SK-N-SH (cell line): ENCODE results near the gene IQCE. TPM values are rescaled to one million over a fixed set of nuclear protein-coding genes. Genes with fewer than 3 reads are reported as not detected.

Experiments used
- CTCF ChIA-PET: fragments of 300-600, 350-600 bp; formaldehyde crosslinking; extraction: SDS; loops from one replicate; lab custom pipeline; 2021; lab: Yijun Ruan, JAX
- POLR2A ChIA-PET: fragments of 350-600 bp; sonication (Branson Sonifier 250); formaldehyde crosslinking; extraction: SDS; loops from one replicate; lab custom pipeline; 2020; ENCODE audit warnings: antibody characterized with exemption, inconsistent platforms; lab: Yijun Ruan, JAX
- DNase-seq: peaks from one replicate; pipeline ENCODE4 v3.0.0; 2012
- H2AFZ ChIP-seq: fragments of 200-600 bp; sonication (generic); 2 replicates; pipeline ENCODE4 v1.8.1; 2016; ENCODE audit warnings: antibody characterized with exemption, mild to moderate bottlenecking, low read depth
- H3F3A ChIP-seq: fragments of 200-600 bp; sonication (generic); replicated peaks from 2 replicates; pipeline ENCODE3; 2016; ENCODE audit warnings: antibody characterized with exemption, mild to moderate bottlenecking; ENCODE audit not compliant: insufficient read depth
- H3K27ac ChIP-seq, 2 experiments: fragments of 200-500 bp in 1 of 2; fragments of 200-600 bp in 1 of 2; sonication (Bioruptor generic) in 1 of 2; sonication (generic), shearing (Covaris generic) in 1 of 2; 2 replicates each; pipeline versions ENCODE4 v1.5.1 to v1.6.1; 2014 to 2016; ENCODE audit warnings: low read depth in 2 of 2, inconsistent platforms in 1 of 2, low read length in 1 of 2, mild to moderate bottlenecking in 1 of 2, mixed read lengths in 1 of 2
- H3K27me3 ChIP-seq: fragments of 200-600 bp; sonication (generic), shearing (Covaris generic); 2 replicates; pipeline ENCODE4 v1.6.1; 2016; ENCODE audit warnings: mixed run types; ENCODE audit not compliant: insufficient read depth
- H3K36me3 ChIP-seq, 2 experiments: fragments of 200-500 bp in 1 of 2; fragments of 200-600 bp in 1 of 2; sonication (Bioruptor generic) in 1 of 2; sonication (generic) in 1 of 2; replicated peaks in 1 of 2; 2 replicates each; pipeline versions ENCODE3 to v1.5.1; 2014 to 2016; ENCODE audit warnings: low read length in 1 of 2, mild to moderate bottlenecking in 1 of 2; ENCODE audit not compliant: insufficient read depth in 2 of 2, control insufficient read depth in 1 of 2
- H3K4me1 ChIP-seq, 2 experiments: fragments of 200-500 bp in 1 of 2; fragments of 200-600 bp in 1 of 2; sonication (Bioruptor generic) in 1 of 2; sonication (generic), shearing (Covaris generic) in 1 of 2; 2 replicates each; pipeline versions ENCODE4 v1.5.1 to v1.6.1; 2014 to 2016; ENCODE audit warnings: low read depth in 1 of 2, low read length in 1 of 2, mixed run types in 1 of 2; ENCODE audit not compliant: insufficient read depth in 2 of 2, control insufficient read depth in 1 of 2
- H3K4me2 ChIP-seq: fragments of 200-600 bp; sonication (generic), shearing (Covaris generic); 2 replicates; pipeline ENCODE4 v1.6.1; 2017; ENCODE audit warnings: mixed run types
- H3K4me3 ChIP-seq, 2 experiments: fragments of 200-500 bp in 1 of 2; fragments of 200-600 bp in 1 of 2; sonication (Bioruptor generic) in 1 of 2; sonication (generic), shearing (Covaris generic) in 1 of 2; 2 replicates each; pipeline versions ENCODE4 v1.5.1 to v1.8.1; 2014 to 2016; ENCODE audit warnings: low read depth in 2 of 2, inconsistent platforms in 1 of 2, low read length in 1 of 2, mild to moderate bottlenecking in 1 of 2, mixed read lengths in 1 of 2, moderate library complexity in 1 of 2
- H3K79me2 ChIP-seq: fragments of 200-600 bp; sonication (generic); 2 replicates; pipeline ENCODE4 v1.8.1; 2017; ENCODE audit warnings: mild to moderate bottlenecking; ENCODE audit not compliant: insufficient read depth
- H3K9ac ChIP-seq: fragments of 200-600 bp; sonication (generic); 2 replicates; pipeline ENCODE4 v1.6.1; 2017; ENCODE audit warnings: mixed run types
- H3K9me2 ChIP-seq: fragments of 200-600 bp; sonication (generic); 2 replicates; pipeline ENCODE4 v1.6.1; 2017; ENCODE audit warnings: mixed run types
- H3K9me3 ChIP-seq: fragments of 200-600 bp; sonication (generic); 2 replicates; pipeline ENCODE4 v1.6.1; 2017; ENCODE audit warnings: mixed run types, mild to moderate bottlenecking, moderate library complexity
- H4K20me1 ChIP-seq: fragments of 200-600 bp; sonication (generic); 2 replicates; pipeline ENCODE4 v1.6.1; 2017; ENCODE audit warnings: mild to moderate bottlenecking, mixed run types; ENCODE audit not compliant: insufficient read depth
- CHD2 ChIP-seq: fragments of 150-350 bp; IDR thresholded peaks from 2 replicates; pipeline ENCODE4 v1.6.1; 2018; ENCODE audit warnings: low read length; ENCODE audit not compliant: partially characterized antibody
- ELF1 ChIP-seq: IDR thresholded peaks from 2 replicates; pipeline ENCODE4 v1.4.0; 2012
- EP300 ChIP-seq, 2 experiments: IDR thresholded peaks; 2 replicates each; pipeline versions ENCODE4 v1.4.0 to v1.6.1; 2012; ENCODE audit warnings: borderline replicate concordance in 1 of 2, low read depth in 1 of 2, low read length in 1 of 2
- EZH2phosphoT487 ChIP-seq: fragments of 200-600 bp; sonication (generic); IDR thresholded peaks from 2 replicates; pipeline ENCODE4 v1.6.1; 2017; ENCODE audit warnings: low read depth, mixed run types, mild to moderate bottlenecking, antibody characterized with exemption, moderate library complexity, borderline replicate concordance
- FOSL2 ChIP-seq: IDR thresholded peaks from 2 replicates; pipeline ENCODE4 v1.4.0; 2012; ENCODE audit warnings: low read depth, mild to moderate bottlenecking, moderate library complexity, borderline replicate concordance
- FOXJ3 ChIP-seq: sonication (generic); formaldehyde crosslinking; IDR thresholded peaks from 2 replicates; pipeline ENCODE4 v1.5.1; 2020; ENCODE audit warnings: mild to moderate bottlenecking, missing genetic modification reagents
- FOXM1 ChIP-seq: IDR thresholded peaks from 2 replicates; pipeline ENCODE4 v1.4.0; 2012; ENCODE audit warnings: low read depth, mild to moderate bottlenecking
- GABPA ChIP-seq: IDR thresholded peaks from 2 replicates; pipeline ENCODE4 v1.4.0; 2012; ENCODE audit warnings: low read depth, mild to moderate bottlenecking
- JUND ChIP-seq: IDR thresholded peaks from 2 replicates; pipeline ENCODE4 v1.4.0; 2012
- MAX ChIP-seq: IDR thresholded peaks from 2 replicates; pipeline ENCODE4 v1.4.0; 2012; ENCODE audit warnings: low read depth
- MEF2A ChIP-seq: IDR thresholded peaks from 2 replicates; pipeline ENCODE4 v1.4.0; 2012; ENCODE audit warnings: low read depth, borderline replicate concordance
- NFIC ChIP-seq: IDR thresholded peaks from 2 replicates; pipeline ENCODE4 v1.4.0; 2012; ENCODE audit warnings: borderline replicate concordance
- NRF1 ChIP-seq: IDR thresholded peaks from 2 replicates; pipeline ENCODE4 v1.6.1; 2012; ENCODE audit warnings: low read depth, mild to moderate bottlenecking, low read length
- PBX3 ChIP-seq: IDR thresholded peaks from 2 replicates; pipeline ENCODE4; 2012
- RAD21 ChIP-seq: IDR thresholded peaks from 2 replicates; pipeline ENCODE4 v1.6.1; 2012; ENCODE audit warnings: mild to moderate bottlenecking, low read length
- RCOR1 ChIP-seq: fragments of 150-350 bp; IDR thresholded peaks from 2 replicates; pipeline ENCODE4 v1.6.1; 2017; ENCODE audit warnings: antibody characterized with exemption, low read length
- REST ChIP-seq: IDR thresholded peaks from 2 replicates; pipeline ENCODE4 v1.6.1; 2012; ENCODE audit warnings: mild to moderate bottlenecking, low read depth, low read length, moderate library complexity
- RFX5 ChIP-seq: IDR thresholded peaks from 2 replicates; pipeline ENCODE4 v1.6.1; 2012; ENCODE audit warnings: mild to moderate bottlenecking, improper control_type of control experiment, low read length
- SIN3A ChIP-seq: IDR thresholded peaks from 2 replicates; pipeline ENCODE4 v1.6.1; 2012; ENCODE audit warnings: low read depth, mild to moderate bottlenecking, low read length, moderate library complexity, borderline replicate concordance
- TAF1 ChIP-seq: IDR thresholded peaks from 2 replicates; pipeline ENCODE4 v1.6.1; 2012; ENCODE audit warnings: low read depth, mild to moderate bottlenecking, low read length, moderate library complexity, borderline replicate concordance
- TCF12 ChIP-seq: IDR thresholded peaks from 2 replicates; pipeline ENCODE4 v1.4.0; 2012
- TEAD4 ChIP-seq: IDR thresholded peaks from 2 replicates; pipeline ENCODE4 v1.4.0; 2012; ENCODE audit warnings: mild to moderate bottlenecking, borderline replicate concordance; ENCODE audit not compliant: insufficient read depth
- USF2 ChIP-seq: fragments of 150-350 bp; IDR thresholded peaks from 2 replicates; pipeline ENCODE4 v1.6.1; 2017; ENCODE audit warnings: antibody characterized with exemption, low read length, low read depth, borderline replicate concordance
- YY1 ChIP-seq: IDR thresholded peaks from 2 replicates; pipeline ENCODE4 v1.4.0; 2012; ENCODE audit warnings: low read depth, mild to moderate bottlenecking
- WGBS: methylation state at CpG from one replicate; pipeline ENCODE4 v1.1.6; 2017; ENCODE audit warnings: low lambda C conversion rate; 5-methylcytosine and 5-hydroxymethylcytosine counted together
- polyA plus RNA-seq, 3 experiments: library from polyadenylated mRNA; depleted of rRNA; stranded (reverse); fragments of >200 nt; gene quantifications; 2 replicates each; pipeline ENCODE4 v1.2.3, GENCODE V29; 2012

Gene IQCE
- polyA plus RNA-seq, 1 of the 3 experiments (the other 2 are of a cell fraction) = 14.4 TPM

- TF ChIP-seq TAF1 (no peak), RFX5 (no peak), REST (no peak), TCF12 (peak; percentile 51), JUND (peak; percentile 66; the same call in 1 of the 2 replicates), TEAD4 (no peak), SIN3A (no peak), PBX3 (no peak; the same call in 1 of the 2 replicates), NFIC (peak; percentile 90), FOXM1 (no peak; the same call in 1 of the 2 replicates), FOXJ3 (CRISPR knock-in tag) (no peak), ELF1 (no peak), CHD2 (peak; percentile 22), NRF1 (no peak), MEF2A (no peak), RCOR1 (0 out of 2 replicates have a peak, but pooled peaks have one; percentile 15), MAX (peak; percentile 55; the same call in 1 of the 2 replicates), GABPA (no peak), RAD21 (peak; percentile 10; the same call in 1 of the 2 replicates), FOSL2 (peak; percentile 88; the same call in 1 of the 2 replicates), USF2 (no peak), EP300 (IDR thresholded peaks at IDR 0.05; ENCODE audit: borderline replicate concordance in 1 of 2, low read depth in 1 of 2, low read length in 1 of 2) (peak; percentile 40 to 49; a peak in 1 of 4 replicates), EZH2phosphoT487 (no peak), YY1 (no peak)
- peak overlapping the region; percentile 51; the same call in 1 of the 2 replicates for H3K9ac ChIP-seq
- peaks cover 48% of the 10 kb centered on the region for H3F3A ChIP-seq
- POLR2A ChIA-PET = interaction anchor here (1.2 kb wide), 1 partner anchor 28 kb away, joined by 3 read pairs; no protein-coding TSS in a partner anchor
- peaks cover 54 to 61% of the 10 kb centered on the region in 2 experiments; a peak in 3 of 4 replicates for H3K4me1 ChIP-seq
- CTCF ChIA-PET = interaction anchor here (0.5 to 1.9 kb wide), 6 partner anchors 28 to 775 kb away, joined by 3 to 5 read pairs (median 4); no protein-coding TSS in a partner anchor
- H3K36me3 ChIP-seq = peaks cover 6 to 7% of the 10 kb centered on the region in 2 experiments
- peak overlapping the region; percentile 48 to 56 for H3K27ac ChIP-seq
- peak; percentile 91 for DNase-seq
- H3K4me3 ChIP-seq = no peak overlapping the region; a peak in 1 of 4 replicates
- peaks cover 10% of the 10 kb centered on the region; the same call in 1 of the 2 replicates for H4K20me1 ChIP-seq
- peaks cover 48% of the 10 kb centered on the region for H3K79me2 ChIP-seq
- H2AFZ ChIP-seq = no peak overlapping the region
- H3K4me2 ChIP-seq = peak overlapping the region; percentile 90
- H3K27me3 ChIP-seq = no peaks in the 10 kb centered on the region
- no peaks in the 10 kb centered on the region for H3K9me3 ChIP-seq
- WGBS = 69% methylated on average over 30 of the region's 51 CpGs
- no peaks in the 10 kb centered on the region for H3K9me2 ChIP-seq
Observed at GRCh38 chr7:2523941-2524807, 34.6 kb upstream of the IQCE start.
